GM12878 (cell line): ENCODE data around the gene COX15. TPM values are rescaled to one million over a fixed set of nuclear protein-coding genes. Genes with fewer than 3 reads are reported as not detected.

Experiments used
- ATAC-seq: fragments of 200-7000 bp; cut with Tn5 transposase; 3 replicates; pipeline ENCODE4 v1.9.1; 2020; ENCODE audit warnings: mild to moderate bottlenecking, moderate library complexity
- BruUV-seq: library from RNA; stranded (reverse); fragments of 400-500 nt; replicated peaks from 2 replicates; lab custom pipeline; 2021; lab: Mats Ljungman, UMichigan
- CTCF ChIA-PET: fragments of 300-600 bp; sonication (Branson Sonifier 250); formaldehyde crosslinking; extraction: SDS; loops from one replicate; lab custom pipeline; 2021; ENCODE audit warnings: inconsistent platforms; lab: Yijun Ruan, JAX
- POLR2A ChIA-PET: fragments of 350-600 bp; formaldehyde crosslinking; extraction: SDS; loops from one replicate; lab custom pipeline; 2021; ENCODE audit warnings: inconsistent platforms; lab: Charles Lee
- RAD21 ChIA-PET: fragments of 300-600 bp; sonication (Branson Sonifier 250); formaldehyde crosslinking; loops from one replicate; lab custom pipeline; 2023; ENCODE audit warnings: antibody characterized with exemption; ENCODE audit not compliant: unreplicated experiment; lab: Charles Lee
- SMC1A ChIA-PET: fragments of 300-600 bp; sonication (Branson Sonifier 250); formaldehyde crosslinking; loops from one replicate; lab custom pipeline; 2023; ENCODE audit not compliant: unreplicated experiment, uncharacterized antibody; lab: Charles Lee
- DNase-seq: peaks from one replicate; pipeline ENCODE4 v3.0.0-alpha.2; 2011; ENCODE audit warnings: low read depth, low spot score
- FAIRE-seq: peaks from 3 replicates; lab custom pipeline; 2011; peaks lifted over from hg19 to GRCh38; lab: Jason Lieb, UNC
- H2AFZ ChIP-seq: 2 replicates; pipeline ENCODE4 v1.6.0; 2011; ENCODE audit warnings: low read depth, low read length, control low read depth; ENCODE audit not compliant: control insufficient read depth
- H3K27ac ChIP-seq: 2 replicates; pipeline ENCODE4 v1.5.1; 2011; ENCODE audit warnings: control low read depth; ENCODE audit not compliant: control insufficient read depth, insufficient read depth
- H3K27me3 ChIP-seq, 2 experiments: replicated peaks in 1 of 2; 2 replicates each; pipeline versions ENCODE4 v1.6.0 to v1.6.1; 2011; ENCODE audit warnings: low read length in 1 of 2; ENCODE audit not compliant: control insufficient read depth in 2 of 2, insufficient read depth in 2 of 2
- H3K36me3 ChIP-seq, 2 experiments: 2 replicates each; pipeline ENCODE4 v1.5.1; 2011; ENCODE audit warnings: low read length in 1 of 2; ENCODE audit not compliant: control insufficient read depth in 2 of 2, insufficient read depth in 2 of 2
- H3K4me1 ChIP-seq: 2 replicates; pipeline ENCODE4 v1.6.1; 2011; ENCODE audit warnings: mild to moderate bottlenecking, low read length, moderate library complexity, mixed read lengths; ENCODE audit not compliant: control insufficient read depth, insufficient read depth
- H3K4me2 ChIP-seq: 2 replicates; pipeline ENCODE4 v1.6.0; 2011; ENCODE audit warnings: control low read depth; ENCODE audit not compliant: control insufficient read depth, insufficient read depth
- H3K4me3 ChIP-seq: fragments of 200-600 bp; sonication (generic); 2 replicates; pipeline ENCODE4 v1.5.1; 2016
- H3K79me2 ChIP-seq: 2 replicates; pipeline ENCODE4 v1.6.0; 2011; ENCODE audit warnings: low read length; ENCODE audit not compliant: control insufficient read depth, insufficient read depth
- H3K9ac ChIP-seq: 2 replicates; pipeline ENCODE4 v1.8.0; 2011; ENCODE audit warnings: low read length, control low read depth, mixed read lengths; ENCODE audit not compliant: control insufficient read depth, insufficient read depth
- H3K9me3 ChIP-seq: replicated peaks from 3 replicates; pipeline ENCODE4 v1.5.1; 2011; ENCODE audit warnings: mild to moderate bottlenecking, low read length; ENCODE audit not compliant: control insufficient read depth, insufficient read depth
- H4K20me1 ChIP-seq: 2 replicates; pipeline ENCODE4 v1.6.0; 2011; ENCODE audit not compliant: control insufficient read depth, insufficient read depth
- CREB1 ChIP-seq: IDR thresholded peaks from 2 replicates; pipeline ENCODE4 v1.6.1; 2012; ENCODE audit warnings: low read depth, mild to moderate bottlenecking, inconsistent platforms
- MTA2 ChIP-seq: fragments of 450-650 bp; IDR thresholded peaks from 2 replicates; pipeline ENCODE4 v1.6.1; 2016; ENCODE audit warnings: low read depth, mild to moderate bottlenecking, moderate library complexity
- NFIC ChIP-seq: IDR thresholded peaks from 2 replicates; pipeline ENCODE4 v1.6.1; 2012; ENCODE audit warnings: low read depth, mild to moderate bottlenecking, inconsistent platforms, low read length, moderate library complexity
- NKRF ChIP-seq: fragments of 450-650 bp; conservative IDR thresholded peaks from 2 replicates; pipeline ENCODE4 v1.6.1; 2017; ENCODE audit warnings: mild to moderate bottlenecking, moderate library complexity
- SREBF2 ChIP-seq: IDR thresholded peaks from 2 replicates; pipeline ENCODE4 v1.6.1; 2012; ENCODE audit warnings: mild to moderate bottlenecking, low read length
- in situ Hi-C: fragments of 300-500 bp; cut with MboI; formaldehyde crosslinking; loops from 9 replicates; pipeline ENCODE4 v1.14.3; 2018; ENCODE audit warnings: mixed read lengths
- intact Hi-C: fragments of 100-400 bp; cut with micrococcal nuclease; formaldehyde crosslinking; loops from one replicate; pipeline ENCODE4 v1.14.2; 2022; ENCODE audit not compliant: unreplicated experiment
- polyA plus RNA-seq, 11 experiments: library from polyadenylated mRNA; depleted of rRNA in 4 of 11; unstranded in 6 of 11; stranded (reverse) in 5 of 11; fragments of >200 nt; fragmentation: Nextera tagmentation in 4 of 11; fragmentation: Illumina TruSeq in 1 of 11; extraction: Ambion mirVana in 4 of 11; extraction: Trizol in 1 of 11; gene quantifications; 1 replicate in 1 of 11; 2 replicates in 10 of 11; pipeline versions ENCODE4 v1.2.1 to v1.2.3, GENCODE V29; 2011 to 2016; ENCODE audit warnings: inconsistent platforms in 2 of 11, missing spikeins in 2 of 11, low read depth in 1 of 11
- total RNA-seq, 4 experiments: library from RNA; depleted of rRNA in 3 of 4; stranded (reverse); fragments of >200 nt in 3 of 4; fragmentation: Illumina TruSeq in 1 of 4; extraction: Trizol in 1 of 4; gene quantifications; 2 replicates each; pipeline versions ENCODE4 v1.2.1 to v1.2.3, GENCODE V29; 2013 to 2021
- TF ChIP-seq, protein P1 (sequence below): IDR thresholded peaks from 2 replicates; pipeline ENCODE4 v1.6.1; 2012; ENCODE audit warnings: low read depth, low read length, improper control_type of control experiment
- TF ChIP-seq, protein P2 (sequence below): fragments of 450-650 bp; IDR thresholded peaks from 2 replicates; pipeline ENCODE4 v1.6.1; 2018; ENCODE audit warnings: mild to moderate bottlenecking, low read depth, moderate library complexity; ENCODE audit not compliant: partially characterized antibody
- TF ChIP-seq, protein P3 (sequence below): IDR thresholded peaks from 2 replicates; pipeline ENCODE4 v1.6.1; 2011; ENCODE audit warnings: low read depth, mild to moderate bottlenecking, low read length, moderate library complexity, borderline replicate concordance; ENCODE audit errors: extremely low read depth
- TF ChIP-seq, protein P4 (sequence below): IDR thresholded peaks from 2 replicates; pipeline ENCODE4 v1.6.1; 2012; ENCODE audit warnings: low read length, inconsistent platforms

The COX15 gene
- total and polyA plus RNA-seq, 10 of the 15 experiments (the other 5 are each of a cell fraction or from before 2014, with no cell fraction given) = 30.2 to 50.7 (median 38.3) TPM

DNA sequence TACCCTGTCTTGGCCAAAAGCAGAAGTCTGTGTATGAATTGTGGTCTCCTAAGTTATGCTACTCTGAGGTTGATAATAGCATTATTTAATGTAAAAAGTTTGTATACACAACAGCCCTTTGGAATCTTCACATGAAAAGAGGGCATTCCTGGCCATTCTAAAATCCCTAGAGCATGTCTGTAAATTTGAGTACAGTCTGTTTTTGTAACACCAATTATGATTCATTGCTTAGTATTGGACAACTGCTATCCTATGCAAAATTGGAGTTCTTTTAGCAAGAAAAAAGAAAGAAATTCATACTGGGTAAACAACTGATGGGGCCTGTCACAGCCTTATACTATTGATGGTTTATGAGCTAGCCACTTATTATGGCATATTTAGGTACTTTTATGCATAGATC, 10.3 kb upstream of the COX15 start:
- in situ Hi-C loops (no loop called here), intact Hi-C loops (no loop called here)
- FAIRE-seq (no peak), ATAC-seq (no peak), DNase-seq (no peak)
- BruUV-seq = no TSS peak
- H3K4me1 ChIP-seq = no peaks in the 10 kb centered on the region
- H3K9me3 ChIP-seq = peaks cover 5% of the 10 kb centered on the region
- POLR2A ChIA-PET = interaction anchor here (0.6 to 2.4 kb wide), 2 partner anchors 9 to 19 kb away, joined by 3 to 9 read pairs; partner anchors contain the start of genes COX15 and CUTC
- RAD21 ChIA-PET = no interaction called here
- SMC1A ChIA-PET = interaction anchor here (0.7 to 2.0 kb wide), 4 partner anchors 10 to 307 kb away, joined by 3 to 11 read pairs (median 4); partner anchors contain the start of genes COX15 and CUTC
- H3K9ac ChIP-seq = no peak overlapping the region
- H3K27me3 ChIP-seq = no peaks in the 10 kb centered on the region
- no peak overlapping the region for H3K4me3 ChIP-seq
- no peak overlapping the region for H3K27ac ChIP-seq
- no peaks in the 10 kb centered on the region for H4K20me1 ChIP-seq
- TF ChIP-seq MTA2 (no peak), CREB1 (no peak), SREBF2 (no peak), NFIC (no peak), NKRF (no peak)
- TF ChIP-seq, protein P1, sequence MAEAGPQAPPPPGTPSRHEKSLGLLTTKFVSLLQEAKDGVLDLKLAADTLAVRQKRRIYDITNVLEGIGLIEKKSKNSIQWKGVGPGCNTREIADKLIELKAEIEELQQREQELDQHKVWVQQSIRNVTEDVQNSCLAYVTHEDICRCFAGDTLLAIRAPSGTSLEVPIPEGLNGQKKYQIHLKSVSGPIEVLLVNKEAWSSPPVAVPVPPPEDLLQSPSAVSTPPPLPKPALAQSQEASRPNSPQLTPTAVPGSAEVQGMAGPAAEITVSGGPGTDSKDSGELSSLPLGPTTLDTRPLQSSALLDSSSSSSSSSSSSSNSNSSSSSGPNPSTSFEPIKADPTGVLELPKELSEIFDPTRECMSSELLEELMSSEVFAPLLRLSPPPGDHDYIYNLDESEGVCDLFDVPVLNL = no peak
- TF ChIP-seq, protein P2, sequence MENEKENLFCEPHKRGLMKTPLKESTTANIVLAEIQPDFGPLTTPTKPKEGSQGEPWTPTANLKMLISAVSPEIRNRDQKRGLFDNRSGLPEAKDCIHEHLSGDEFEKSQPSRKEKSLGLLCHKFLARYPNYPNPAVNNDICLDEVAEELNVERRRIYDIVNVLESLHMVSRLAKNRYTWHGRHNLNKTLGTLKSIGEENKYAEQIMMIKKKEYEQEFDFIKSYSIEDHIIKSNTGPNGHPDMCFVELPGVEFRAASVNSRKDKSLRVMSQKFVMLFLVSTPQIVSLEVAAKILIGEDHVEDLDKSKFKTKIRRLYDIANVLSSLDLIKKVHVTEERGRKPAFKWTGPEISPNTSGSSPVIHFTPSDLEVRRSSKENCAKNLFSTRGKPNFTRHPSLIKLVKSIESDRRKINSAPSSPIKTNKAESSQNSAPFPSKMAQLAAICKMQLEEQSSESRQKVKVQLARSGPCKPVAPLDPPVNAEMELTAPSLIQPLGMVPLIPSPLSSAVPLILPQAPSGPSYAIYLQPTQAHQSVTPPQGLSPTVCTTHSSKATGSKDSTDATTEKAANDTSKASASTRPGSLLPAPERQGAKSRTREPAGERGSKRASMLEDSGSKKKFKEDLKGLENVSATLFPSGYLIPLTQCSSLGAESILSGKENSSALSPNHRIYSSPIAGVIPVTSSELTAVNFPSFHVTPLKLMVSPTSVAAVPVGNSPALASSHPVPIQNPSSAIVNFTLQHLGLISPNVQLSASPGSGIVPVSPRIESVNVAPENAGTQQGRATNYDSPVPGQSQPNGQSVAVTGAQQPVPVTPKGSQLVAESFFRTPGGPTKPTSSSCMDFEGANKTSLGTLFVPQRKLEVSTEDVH = no peak
- TF ChIP-seq, protein P3, sequence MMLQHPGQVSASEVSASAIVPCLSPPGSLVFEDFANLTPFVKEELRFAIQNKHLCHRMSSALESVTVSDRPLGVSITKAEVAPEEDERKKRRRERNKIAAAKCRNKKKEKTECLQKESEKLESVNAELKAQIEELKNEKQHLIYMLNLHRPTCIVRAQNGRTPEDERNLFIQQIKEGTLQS = no peak
- TF ChIP-seq, protein P4, sequence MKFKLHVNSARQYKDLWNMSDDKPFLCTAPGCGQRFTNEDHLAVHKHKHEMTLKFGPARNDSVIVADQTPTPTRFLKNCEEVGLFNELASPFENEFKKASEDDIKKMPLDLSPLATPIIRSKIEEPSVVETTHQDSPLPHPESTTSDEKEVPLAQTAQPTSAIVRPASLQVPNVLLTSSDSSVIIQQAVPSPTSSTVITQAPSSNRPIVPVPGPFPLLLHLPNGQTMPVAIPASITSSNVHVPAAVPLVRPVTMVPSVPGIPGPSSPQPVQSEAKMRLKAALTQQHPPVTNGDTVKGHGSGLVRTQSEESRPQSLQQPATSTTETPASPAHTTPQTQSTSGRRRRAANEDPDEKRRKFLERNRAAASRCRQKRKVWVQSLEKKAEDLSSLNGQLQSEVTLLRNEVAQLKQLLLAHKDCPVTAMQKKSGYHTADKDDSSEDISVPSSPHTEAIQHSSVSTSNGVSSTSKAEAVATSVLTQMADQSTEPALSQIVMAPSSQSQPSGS = no peak
- H3K4me2 ChIP-seq = no peak overlapping the region
- H3K79me2 ChIP-seq = no peaks in the 10 kb centered on the region
- H3K36me3 ChIP-seq = peaks cover 4 to 33% of the 10 kb centered on the region in 2 experiments
- CTCF ChIA-PET = interaction anchor here (1.0 to 2.3 kb wide), 4 partner anchors 8 to 103 kb away, joined by 3 to 10 read pairs (median 4); partner anchors contain the start of genes COX15 and CUTC
- no peak overlapping the region for H2AFZ ChIP-seq
